ENCODE measurements around the gene CEP85L.

- TF ChIP-seq EZH2 (IDR thresholded peaks at IDR 0.05) (no peak), POLR2A (IDR thresholded peaks at IDR 0.05; ENCODE audit: borderline replicate concordance, extremely low read depth, insufficient read depth, insufficient read length) (no peak), CTCF (IDR thresholded peaks at IDR 0.05 in 2 of 3, conservative IDR thresholded peaks at IDR 0.05 in 1 of 3; ENCODE audit: borderline replicate concordance in 1 of 3, insufficient read depth in 1 of 3, low read depth in 2 of 3, low read length in 2 of 3) (no peak), SP1 (IDR thresholded peaks at IDR 0.05; ENCODE audit: low read depth) (no peak), YY1 (IDR thresholded peaks at IDR 0.05; ENCODE audit: extremely low read depth, insufficient replicate concordance, low read depth, low read length) (no peak), POLR2AphosphoS5 (IDR thresholded peaks at IDR 0.05; ENCODE audit: low read depth, low read length) (no peak)
Measured at GRCh38 chr6:118625833-118626232, 25.6 kb downstream of the CEP85L start.

All from HCT116 (cell line).